ENCODE measurements around the gene ERAL1. TPM values are rescaled to one million over a fixed set of nuclear protein-coding genes. Genes with fewer than 3 reads are reported as not detected.
A peak's percentile ranks its signal among the peaks of the same experiment; 100 is the strongest.

The ERAL1 gene
- total and polyA plus RNA-seq, 2 donors (not counting 1 experiment from before 2014, with no cell fraction given) = 25.4 to 39.0 TPM

DNA sequence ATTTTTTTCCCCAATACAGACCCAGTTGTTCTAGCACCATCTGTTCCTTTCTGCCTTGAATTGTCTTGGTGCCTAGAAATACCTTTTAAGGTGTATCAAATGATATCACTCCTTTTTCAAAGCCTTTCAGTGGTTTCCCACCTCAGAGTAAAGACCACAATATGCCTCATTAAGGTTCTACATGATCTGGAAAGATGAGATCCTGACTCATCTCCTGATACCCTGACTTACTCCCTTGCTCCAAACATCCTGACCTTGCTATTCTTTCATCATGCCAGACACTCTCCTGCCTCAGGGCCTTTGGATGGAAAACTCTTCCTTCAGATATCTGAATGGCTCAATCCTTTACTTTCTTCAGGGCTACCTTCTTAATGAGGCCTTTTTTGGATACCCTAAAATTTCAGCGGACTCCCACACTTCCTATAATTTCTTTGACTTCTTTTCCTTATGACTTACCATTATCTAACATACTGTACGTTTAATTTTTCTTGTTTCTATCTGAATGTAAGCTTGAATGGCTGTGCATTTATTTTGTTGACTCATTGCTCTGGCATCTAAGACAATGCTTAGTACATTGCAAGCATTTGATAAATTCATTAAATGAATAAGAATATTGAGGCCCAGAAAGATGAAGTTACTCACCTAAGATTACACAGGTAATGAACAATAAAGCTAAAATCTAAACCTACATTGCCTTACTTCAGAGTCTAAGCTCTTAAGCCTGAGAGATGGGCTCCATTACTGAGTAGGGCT, 23.5 kb downstream of the ERAL1 start:
- Histone ChIP-seq H3K27me3 (ENCODE audit: control insufficient read depth, insufficient read depth, low read length) (no peaks in the 10 kb centered on the region), H3K4me1 (ENCODE audit: control insufficient read depth, extremely low read depth, insufficient read depth, low read length) (no peaks in the 10 kb centered on the region), H3K4me3 (replicated peaks in 1 of 4; ENCODE audit: control extremely low read depth in 1 of 4, insufficient read depth in 1 of 4, low read depth in 3 of 4, low read length in 4 of 4) (no peak overlapping the region), H3K36me3 (ENCODE audit: control insufficient read depth, insufficient read depth, low read length) (peaks cover 26% of the 10 kb centered on the region), H4K20me1 (ENCODE audit: control insufficient read depth, extremely low read depth, insufficient read depth, low read length) (no peaks in the 10 kb centered on the region), H3K9me3 (ENCODE audit: control insufficient read depth, insufficient read depth, low read depth, low read length) (no peaks in the 10 kb centered on the region), H3K79me2 (ENCODE audit: control insufficient read depth, insufficient read depth, low read length) (no peaks in the 10 kb centered on the region), H3K9ac (ENCODE audit: insufficient read depth, low read length) (no peak overlapping the region), H2AFZ (ENCODE audit: low read length) (no peak overlapping the region), H3K27ac (ENCODE audit: insufficient read depth, low read length) (no peak overlapping the region), H3K4me2 (ENCODE audit: extremely low read depth, insufficient read depth, low read length) (no peak overlapping the region)
- TF ChIP-seq EZH2 (IDR thresholded peaks at IDR 0.05; ENCODE audit: low read length, missing control alignments) = no peak
- TF ChIP-seq, protein P1, sequence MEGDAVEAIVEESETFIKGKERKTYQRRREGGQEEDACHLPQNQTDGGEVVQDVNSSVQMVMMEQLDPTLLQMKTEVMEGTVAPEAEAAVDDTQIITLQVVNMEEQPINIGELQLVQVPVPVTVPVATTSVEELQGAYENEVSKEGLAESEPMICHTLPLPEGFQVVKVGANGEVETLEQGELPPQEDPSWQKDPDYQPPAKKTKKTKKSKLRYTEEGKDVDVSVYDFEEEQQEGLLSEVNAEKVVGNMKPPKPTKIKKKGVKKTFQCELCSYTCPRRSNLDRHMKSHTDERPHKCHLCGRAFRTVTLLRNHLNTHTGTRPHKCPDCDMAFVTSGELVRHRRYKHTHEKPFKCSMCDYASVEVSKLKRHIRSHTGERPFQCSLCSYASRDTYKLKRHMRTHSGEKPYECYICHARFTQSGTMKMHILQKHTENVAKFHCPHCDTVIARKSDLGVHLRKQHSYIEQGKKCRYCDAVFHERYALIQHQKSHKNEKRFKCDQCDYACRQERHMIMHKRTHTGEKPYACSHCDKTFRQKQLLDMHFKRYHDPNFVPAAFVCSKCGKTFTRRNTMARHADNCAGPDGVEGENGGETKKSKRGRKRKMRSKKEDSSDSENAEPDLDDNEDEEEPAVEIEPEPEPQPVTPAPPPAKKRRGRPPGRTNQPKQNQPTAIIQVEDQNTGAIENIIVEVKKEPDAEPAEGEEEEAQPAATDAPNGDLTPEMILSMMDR (conservative IDR thresholded peaks at IDR 0.05 in 1 of 2, IDR thresholded peaks at IDR 0.05 in 1 of 2; ENCODE audit: low read depth in 1 of 2, low read length in 2 of 2) = no peak
- DNase-seq (ENCODE audit: low read depth in 2 of 2) = no peak

DNA sequence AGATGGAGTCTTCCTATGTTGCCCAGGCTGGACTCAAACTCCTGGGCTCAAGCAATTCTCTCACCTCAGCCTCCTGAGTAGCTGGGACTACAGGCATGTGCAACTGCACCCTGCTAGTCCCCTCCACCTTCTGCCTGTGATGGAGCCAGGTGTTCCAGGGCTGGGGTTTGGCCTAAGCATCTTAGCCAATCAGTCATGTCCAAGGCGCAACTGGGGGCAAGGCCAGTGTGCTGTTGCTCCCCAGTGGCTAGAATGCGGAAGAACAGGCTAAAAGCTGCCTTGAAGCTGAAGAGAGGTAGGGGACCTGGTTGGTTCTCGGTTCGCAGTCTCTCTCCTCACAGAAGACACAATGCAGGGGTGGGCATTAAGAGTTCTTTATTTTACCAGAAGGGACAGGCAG, 24.2 kb downstream of the ERAL1 start:
- Histone ChIP-seq H3K27me3 (ENCODE audit: control insufficient read depth, insufficient read depth, low read length) (no peaks in the 10 kb centered on the region), H3K36me3 (ENCODE audit: control insufficient read depth, insufficient read depth, low read length) (peaks cover 26% of the 10 kb centered on the region), H3K79me2 (ENCODE audit: control insufficient read depth, insufficient read depth, low read length) (no peaks in the 10 kb centered on the region), H3K9me3 (ENCODE audit: control insufficient read depth, insufficient read depth, low read depth, low read length) (no peaks in the 10 kb centered on the region), H3K4me2 (ENCODE audit: extremely low read depth, insufficient read depth, low read length) (no peak overlapping the region), H3K4me3 (replicated peaks in 1 of 4; ENCODE audit: control extremely low read depth in 1 of 4, insufficient read depth in 1 of 4, low read depth in 3 of 4, low read length in 4 of 4) (no peak overlapping the region), H3K27ac (ENCODE audit: insufficient read depth, low read length) (no peak overlapping the region), H2AFZ (ENCODE audit: low read length) (no peak overlapping the region), H4K20me1 (ENCODE audit: control insufficient read depth, extremely low read depth, insufficient read depth, low read length) (no peaks in the 10 kb centered on the region), H3K4me1 (ENCODE audit: control insufficient read depth, extremely low read depth, insufficient read depth, low read length) (no peaks in the 10 kb centered on the region), H3K9ac (ENCODE audit: insufficient read depth, low read length) (no peak overlapping the region)
- TF ChIP-seq, protein P1 (conservative IDR thresholded peaks at IDR 0.05 in 1 of 2, IDR thresholded peaks at IDR 0.05 in 1 of 2; ENCODE audit: low read depth in 1 of 2, low read length in 2 of 2) = peak; percentile 10 to 61
- TF ChIP-seq EZH2 (IDR thresholded peaks at IDR 0.05; ENCODE audit: low read length, missing control alignments) = no peak
- peak; percentile 43 to 44 for DNase-seq (ENCODE audit: low read depth in 2 of 2)

DNA sequence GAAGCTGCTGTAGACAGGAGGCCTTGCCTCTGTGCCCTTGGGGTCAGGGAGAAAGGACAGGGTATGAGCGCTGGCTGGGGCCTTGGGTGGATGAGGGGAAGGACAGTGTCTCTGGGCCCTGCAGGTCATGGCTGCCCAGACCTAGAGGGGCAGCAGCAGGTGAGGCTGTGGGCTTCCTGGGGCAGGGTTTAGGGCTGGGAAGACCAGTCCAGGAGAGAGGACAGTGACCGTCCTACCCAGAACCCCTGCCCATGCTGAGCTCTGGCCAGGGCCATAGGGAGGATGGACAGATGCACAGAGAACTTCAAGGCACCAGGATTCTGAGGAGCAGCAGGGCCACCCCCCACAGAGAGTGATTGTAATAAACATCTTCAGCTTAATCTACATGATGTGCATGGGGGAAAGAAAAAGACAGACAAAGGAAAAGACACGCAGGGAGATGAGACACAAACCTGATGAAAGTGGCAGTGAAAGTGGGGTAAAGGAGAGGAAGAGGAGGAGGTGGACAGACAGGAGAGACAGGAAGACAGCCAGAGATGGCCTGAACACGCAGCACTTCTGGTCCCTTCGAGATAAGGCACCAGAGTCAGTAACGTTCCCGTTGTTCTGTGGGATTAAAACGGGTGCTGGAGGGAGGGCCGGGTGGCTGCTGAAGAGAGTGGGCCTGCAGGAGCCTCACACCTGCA, 25.2 kb downstream of the ERAL1 start:
- TF ChIP-seq EZH2 (IDR thresholded peaks at IDR 0.05; ENCODE audit: low read length, missing control alignments) = no peak
- TF ChIP-seq, protein P1 (conservative IDR thresholded peaks at IDR 0.05 in 1 of 2, IDR thresholded peaks at IDR 0.05 in 1 of 2; ENCODE audit: low read depth in 1 of 2, low read length in 2 of 2) = no peak
- Histone ChIP-seq H3K4me2 (ENCODE audit: extremely low read depth, insufficient read depth, low read length) (no peak overlapping the region), H3K27me3 (ENCODE audit: control insufficient read depth, insufficient read depth, low read length) (no peaks in the 10 kb centered on the region), H3K79me2 (ENCODE audit: control insufficient read depth, insufficient read depth, low read length) (no peaks in the 10 kb centered on the region), H3K36me3 (ENCODE audit: control insufficient read depth, insufficient read depth, low read length) (peaks cover 29% of the 10 kb centered on the region), H3K4me1 (ENCODE audit: control insufficient read depth, extremely low read depth, insufficient read depth, low read length) (no peaks in the 10 kb centered on the region), H3K4me3 (replicated peaks in 1 of 4; ENCODE audit: control extremely low read depth in 1 of 4, insufficient read depth in 1 of 4, low read depth in 3 of 4, low read length in 4 of 4) (no peak overlapping the region), H2AFZ (ENCODE audit: low read length) (no peak overlapping the region), H4K20me1 (ENCODE audit: control insufficient read depth, extremely low read depth, insufficient read depth, low read length) (no peaks in the 10 kb centered on the region), H3K9ac (ENCODE audit: insufficient read depth, low read length) (no peak overlapping the region), H3K27ac (ENCODE audit: insufficient read depth, low read length) (no peak overlapping the region), H3K9me3 (ENCODE audit: control insufficient read depth, insufficient read depth, low read depth, low read length) (no peaks in the 10 kb centered on the region)
- no peak for DNase-seq (ENCODE audit: low read depth in 2 of 2)

All from fibroblast of lung (primary cell).